OCI-LY7 (cell line): ENCODE data around the gene VSIG10L2.

Experiments
- EZH2phosphoT487 ChIP-seq: fragments of 200-600 bp; sonication (generic); IDR thresholded peaks from 2 replicates; pipeline ENCODE4 v1.6.1; 2018; ENCODE audit warnings: low read depth, borderline replicate concordance, mild to moderate bottlenecking, mixed run types, antibody characterized with exemption, low read length, moderate library complexity, mixed read lengths
- TF ChIP-seq, protein P1 (sequence below): fragments of 200-600 bp; sonication (generic); conservative IDR thresholded peaks from 2 replicates; pipeline ENCODE4 v1.5.1; 2014; ENCODE audit warnings: mild to moderate bottlenecking, antibody characterized with exemption, low read length, moderate library complexity, mixed read lengths

DNA sequence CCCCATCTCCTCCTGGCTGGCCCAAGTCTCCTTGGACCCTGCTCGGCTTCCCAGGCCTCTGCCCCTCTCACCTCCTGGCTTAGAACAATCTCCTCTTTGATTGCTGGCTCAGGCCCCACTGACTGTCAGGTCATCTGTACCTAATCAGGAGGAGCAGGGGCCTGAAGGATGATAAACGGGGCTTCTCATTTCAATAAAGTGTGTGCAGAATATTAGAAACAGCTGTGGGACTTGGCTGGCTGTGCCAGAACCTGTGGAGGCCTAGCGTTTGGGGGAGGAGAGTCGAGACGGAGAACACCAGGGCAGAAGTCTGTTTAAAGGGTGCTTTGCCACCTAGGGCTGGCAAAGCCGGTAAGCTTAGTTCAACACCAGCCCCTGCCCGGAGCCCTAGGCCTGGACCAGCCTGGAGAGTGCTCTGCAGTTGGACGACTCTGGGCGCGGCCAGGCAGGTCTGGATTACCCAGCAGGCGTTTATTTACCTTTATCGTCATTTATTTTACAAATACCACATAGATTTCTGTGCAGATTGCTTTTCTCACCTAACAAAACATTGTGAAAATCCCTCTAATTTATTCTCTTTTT is 10.1 kb upstream of the VSIG10L2 start:
- TF ChIP-seq, protein P1, sequence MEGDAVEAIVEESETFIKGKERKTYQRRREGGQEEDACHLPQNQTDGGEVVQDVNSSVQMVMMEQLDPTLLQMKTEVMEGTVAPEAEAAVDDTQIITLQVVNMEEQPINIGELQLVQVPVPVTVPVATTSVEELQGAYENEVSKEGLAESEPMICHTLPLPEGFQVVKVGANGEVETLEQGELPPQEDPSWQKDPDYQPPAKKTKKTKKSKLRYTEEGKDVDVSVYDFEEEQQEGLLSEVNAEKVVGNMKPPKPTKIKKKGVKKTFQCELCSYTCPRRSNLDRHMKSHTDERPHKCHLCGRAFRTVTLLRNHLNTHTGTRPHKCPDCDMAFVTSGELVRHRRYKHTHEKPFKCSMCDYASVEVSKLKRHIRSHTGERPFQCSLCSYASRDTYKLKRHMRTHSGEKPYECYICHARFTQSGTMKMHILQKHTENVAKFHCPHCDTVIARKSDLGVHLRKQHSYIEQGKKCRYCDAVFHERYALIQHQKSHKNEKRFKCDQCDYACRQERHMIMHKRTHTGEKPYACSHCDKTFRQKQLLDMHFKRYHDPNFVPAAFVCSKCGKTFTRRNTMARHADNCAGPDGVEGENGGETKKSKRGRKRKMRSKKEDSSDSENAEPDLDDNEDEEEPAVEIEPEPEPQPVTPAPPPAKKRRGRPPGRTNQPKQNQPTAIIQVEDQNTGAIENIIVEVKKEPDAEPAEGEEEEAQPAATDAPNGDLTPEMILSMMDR, result no peak
- no peak for TF ChIP-seq EZH2phosphoT487
